Neural cell (in vitro differentiated cells): ENCODE measurements around the gene POLDIP3.
"Not testable (repeated sequence)": the region's sequence is repeated elsewhere in the genome, so short reads cannot be mapped to it uniquely, and the experiment has no call there.

ENCODE experiments used
- CTCF ChIP-seq: fragments of 450-650 bp; IDR thresholded peaks from 2 replicates; pipeline ENCODE4 v1.5.1; 2014; ENCODE audit warnings: antibody characterized with exemption, mild to moderate bottlenecking, moderate library complexity; ENCODE audit not compliant: poor library complexity, severe bottlenecking
- EP300 ChIP-seq: fragments of 450-650 bp; conservative IDR thresholded peaks from 2 replicates; pipeline ENCODE4 v1.6.1; 2014; ENCODE audit warnings: antibody characterized with exemption, mild to moderate bottlenecking, moderate library complexity; ENCODE audit not compliant: poor library complexity, severe bottlenecking
- RAD21 ChIP-seq: fragments of 450-650 bp; conservative IDR thresholded peaks from 2 replicates; pipeline ENCODE4 v1.6.1; 2014; ENCODE audit warnings: antibody characterized with exemption, mild to moderate bottlenecking, moderate library complexity
- TAF1 ChIP-seq: IDR thresholded peaks from 2 replicates; pipeline ENCODE4 v1.6.1; 2012; ENCODE audit warnings: low read depth

GRCh38 chr22:42536634-42537033, 78.0 kb downstream of the POLDIP3 start:
- TF ChIP-seq CTCF, EP300, RAD21, TAF1: not testable (repeated sequence)
